Breast epithelium (tissue), 3 donors: ENCODE data around the gene VSNL1.

Experiments used
- CTCF ChIP-seq, 3 donors: fragments of 450-650 bp; IDR thresholded peaks; one replicate each; pipeline ENCODE4 v1.5.1; 2016 to 2017; ENCODE audit warnings: antibody characterized with exemption in 3 of 3, mild to moderate bottlenecking in 3 of 3, moderate library complexity in 3 of 3
- POLR2A ChIP-seq: fragments of 450-650 bp; IDR thresholded peaks from one replicate; pipeline ENCODE4 v1.6.1; 2016; ENCODE audit warnings: antibody characterized with exemption, mild to moderate bottlenecking, moderate library complexity

- no peak for TF ChIP-seq CTCF (IDR thresholded peaks at IDR 0.05)
- no peak for TF ChIP-seq POLR2A
Observed at GRCh38 chr2:17539611-17540092, 844 bp upstream of the VSNL1 start.
